MV-4-11 (cell line): ENCODE results near the gene CFAP53.
"Not testable (repeated sequence)": the region's sequence is repeated elsewhere in the genome, so short reads cannot be mapped to it uniquely, and the experiment has no call there.

Source experiments
- DNase-seq: peaks from one replicate; lab custom pipeline; 2025; lab: John Stamatoyannopoulos, UW

The CFAP53 gene

DNA sequence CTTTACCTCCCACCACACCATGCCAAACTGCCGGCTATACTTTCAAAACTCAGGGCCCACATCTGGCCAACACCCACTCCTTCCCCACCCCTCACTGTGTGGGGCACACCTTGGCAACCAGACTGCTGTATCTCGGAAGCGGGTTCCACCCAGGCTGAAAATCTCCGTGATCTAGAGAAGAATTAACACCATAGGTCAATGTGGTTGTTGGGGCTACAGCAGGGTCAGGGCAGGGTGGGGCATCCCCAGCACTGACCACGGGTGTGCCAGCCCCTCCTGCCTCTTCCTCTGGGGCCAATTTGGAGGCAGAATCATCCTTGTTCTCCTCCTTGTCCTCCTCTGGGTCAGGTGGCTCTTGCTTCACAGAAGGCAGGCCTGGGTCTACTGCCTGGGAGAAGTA is 6.3 kb upstream of the CFAP53 start:
- no peak for DNase-seq

- peak; percentile 30 for DNase-seq
Measured at GRCh38 chr18:50268022-50268747, 1.9 kb upstream of the CFAP53 start.

- DNase-seq, result no peak
Measured at GRCh38 chr18:50262977-50263376, 3.3 kb downstream of the CFAP53 start.

GRCh38 chr18:50250935-50251334 is 15.4 kb downstream of the CFAP53 start:
- DNase-seq, result no peak

- DNase-seq, result no peak
Measured at GRCh38 chr18:50249576-50249975, 16.7 kb downstream of the CFAP53 start.

DNA sequence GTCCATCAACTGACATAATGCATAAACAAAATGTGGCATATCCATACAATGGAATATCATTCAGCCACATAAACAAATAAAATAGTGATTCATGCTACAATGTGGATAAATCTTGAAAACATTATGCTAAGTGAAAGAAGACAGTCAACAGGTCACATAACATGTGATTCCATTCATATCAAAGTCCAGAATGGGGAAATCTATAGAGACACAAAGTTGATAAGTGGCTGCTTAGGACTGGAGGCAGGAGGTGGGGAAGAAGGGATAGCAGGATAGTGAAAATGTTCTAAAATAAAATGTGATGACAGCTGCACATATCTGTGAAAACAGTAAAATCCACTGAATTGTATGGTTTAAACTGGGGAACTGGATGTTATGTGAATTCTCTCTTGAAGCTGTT is 18.7 kb downstream of the CFAP53 start:
- no peak for DNase-seq

GRCh38 chr18:50241768-50242167 is 24.5 kb downstream of the CFAP53 start:
- not testable (repeated sequence) for DNase-seq

DNA sequence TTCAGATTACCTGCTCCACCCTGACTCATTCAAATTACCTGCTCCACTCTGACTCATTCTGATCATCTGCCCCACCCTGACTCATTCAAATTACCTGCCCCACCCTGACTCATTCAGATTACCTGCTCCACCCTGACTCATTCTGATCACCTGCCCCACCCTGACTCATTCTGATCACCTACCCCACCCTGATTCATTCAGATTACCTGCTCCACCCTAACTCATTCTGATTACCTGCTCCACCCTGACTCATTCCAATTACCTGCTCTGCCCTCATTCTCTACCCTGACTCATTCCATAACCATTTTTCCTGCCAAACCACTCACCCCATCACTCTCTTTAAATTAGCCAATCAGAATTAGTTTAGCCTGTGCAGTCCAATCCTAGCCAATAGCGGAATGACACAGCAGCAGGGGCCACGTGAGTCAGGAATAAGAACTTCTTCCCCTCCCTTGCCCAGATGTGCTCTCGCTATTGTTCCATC is 26.2 kb downstream of the CFAP53 start:
- no peak for DNase-seq

DNA sequence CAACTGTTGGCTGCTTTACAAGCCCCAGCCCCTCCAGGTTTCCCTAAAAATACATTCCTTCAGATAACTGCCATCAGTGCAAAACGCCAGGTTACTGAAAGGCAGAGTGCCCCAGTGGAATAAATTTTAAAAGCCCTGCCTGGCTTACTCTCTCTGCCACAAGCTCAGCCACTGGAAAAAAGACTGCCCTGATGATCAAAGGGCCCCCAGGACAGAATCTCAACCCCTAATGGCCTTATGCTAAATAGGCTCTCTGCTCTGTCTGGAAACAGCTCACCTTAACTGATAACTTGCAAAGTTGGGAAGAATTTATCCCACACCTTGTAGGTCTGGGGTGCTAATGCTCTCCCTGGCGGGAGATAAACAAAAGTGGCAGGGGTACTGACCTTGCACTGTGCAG is 33.9 kb downstream of the CFAP53 start:
- DNase-seq, result no peak

GRCh38 chr18:50231621-50232020 is 34.7 kb downstream of the CFAP53 start:
- no peak for DNase-seq

DNA sequence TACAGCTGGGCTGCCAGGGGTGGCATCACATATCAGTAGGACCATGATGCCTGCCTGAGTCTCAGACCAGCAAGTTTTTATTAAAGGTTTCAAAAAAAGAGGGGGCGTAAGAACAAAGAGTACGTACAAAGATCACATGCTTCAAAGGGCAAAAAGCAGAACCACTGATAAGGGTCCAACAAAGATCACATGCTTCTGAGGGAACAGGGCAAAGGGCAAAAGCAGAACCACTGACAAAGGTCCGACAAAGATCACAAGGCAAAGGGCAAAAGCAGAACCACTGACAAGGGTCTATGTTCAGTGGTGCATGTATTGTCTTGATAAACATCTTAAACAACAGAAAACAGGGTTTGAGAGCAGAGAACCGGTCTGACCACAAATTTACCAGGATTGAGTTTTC is 46.0 kb downstream of the CFAP53 start:
- DNase-seq, result not testable (repeated sequence)

- DNase-seq, result no peak
Measured at GRCh38 chr18:50218432-50219197, 47.7 kb downstream of the CFAP53 start.

- no peak for DNase-seq
Measured at GRCh38 chr18:50209311-50209710, 57.0 kb downstream of the CFAP53 start.

DNA sequence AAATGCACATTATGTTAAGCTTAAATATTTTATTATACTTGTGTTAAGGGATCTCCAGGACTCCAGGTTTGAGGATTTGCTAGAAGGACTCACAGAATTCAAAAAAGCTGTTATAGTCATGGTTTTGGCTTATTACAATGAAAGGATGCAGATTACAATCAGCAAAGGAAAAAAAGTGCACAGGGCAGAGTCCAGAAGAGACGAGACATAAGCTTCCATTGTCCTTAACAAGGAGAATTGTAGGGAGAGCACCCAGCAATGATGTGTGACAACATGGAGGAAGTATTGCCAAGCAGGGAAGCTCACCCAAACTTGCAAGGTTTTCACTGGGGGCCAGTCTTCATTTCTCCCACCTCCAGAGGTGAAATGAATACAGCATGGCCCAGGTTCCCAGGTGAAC is 58.6 kb downstream of the CFAP53 start:
- DNase-seq, result no peak

DNA sequence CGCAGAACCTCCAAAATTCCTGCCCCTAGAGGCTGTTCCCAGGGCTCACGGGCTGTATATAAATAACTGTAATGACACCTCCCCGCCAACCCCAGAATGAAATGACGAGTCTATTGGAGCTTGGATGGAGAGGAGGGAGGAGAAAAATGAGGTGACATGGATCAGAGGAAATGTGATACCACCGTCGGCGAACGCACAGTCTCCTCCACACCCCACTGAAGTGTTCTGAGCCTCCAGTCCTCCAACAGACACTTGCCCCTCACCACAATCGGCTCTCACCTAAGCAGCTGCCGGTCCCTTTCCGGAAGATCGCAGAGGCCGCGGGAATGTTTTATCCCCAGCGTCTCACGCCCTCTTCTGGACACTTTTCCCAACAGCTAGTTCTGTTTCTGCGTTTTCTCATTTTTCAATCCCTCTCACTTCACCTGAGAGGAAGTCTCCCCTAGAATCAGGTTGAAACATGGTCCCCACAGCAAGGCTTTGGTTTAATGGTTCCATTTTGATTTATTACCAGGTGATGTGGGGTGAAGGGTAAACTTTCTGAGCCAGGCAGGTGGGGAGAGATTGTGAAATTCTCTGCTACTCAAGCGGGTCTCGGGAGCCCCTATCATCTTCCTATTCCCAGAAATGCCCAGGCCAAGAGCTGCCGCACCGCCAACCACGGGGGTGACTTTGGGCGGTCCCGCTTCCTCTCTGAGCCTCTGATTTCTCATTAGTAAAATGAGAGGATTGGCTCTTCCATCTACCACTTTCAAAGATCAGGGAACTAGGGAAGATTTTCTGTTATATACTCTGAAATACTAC is 62.3 kb downstream of the CFAP53 start:
- DNase-seq, result no peak

DNA sequence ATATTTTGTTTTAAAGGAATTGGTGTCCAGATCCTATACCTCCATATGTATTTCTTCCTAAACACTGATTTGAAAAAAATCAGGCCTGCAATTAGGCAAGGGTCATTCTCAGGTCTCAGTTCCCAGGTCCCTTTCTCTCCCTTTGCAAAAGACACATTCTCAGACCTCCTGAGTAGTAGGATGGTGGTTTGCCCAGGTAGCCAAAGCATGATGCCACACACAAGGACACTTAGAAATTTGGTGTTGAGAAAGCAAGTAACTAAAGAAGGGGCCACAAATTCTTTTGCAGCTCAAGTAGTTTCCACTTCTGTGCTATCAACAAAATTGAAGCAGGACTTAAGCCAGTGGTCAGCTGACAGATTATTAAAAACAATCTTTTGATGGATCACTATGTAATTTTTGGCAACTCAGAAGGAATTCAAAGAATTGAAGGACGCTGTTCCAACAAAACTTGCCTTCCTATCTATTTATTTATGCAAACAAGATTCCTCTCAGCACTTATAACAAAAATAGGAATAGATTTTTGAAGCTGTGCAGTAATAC is 64.7 kb downstream of the CFAP53 start:
- no peak for DNase-seq

- no peak for DNase-seq
Measured at GRCh38 chr18:50199921-50200320, 66.4 kb downstream of the CFAP53 start.

DNA sequence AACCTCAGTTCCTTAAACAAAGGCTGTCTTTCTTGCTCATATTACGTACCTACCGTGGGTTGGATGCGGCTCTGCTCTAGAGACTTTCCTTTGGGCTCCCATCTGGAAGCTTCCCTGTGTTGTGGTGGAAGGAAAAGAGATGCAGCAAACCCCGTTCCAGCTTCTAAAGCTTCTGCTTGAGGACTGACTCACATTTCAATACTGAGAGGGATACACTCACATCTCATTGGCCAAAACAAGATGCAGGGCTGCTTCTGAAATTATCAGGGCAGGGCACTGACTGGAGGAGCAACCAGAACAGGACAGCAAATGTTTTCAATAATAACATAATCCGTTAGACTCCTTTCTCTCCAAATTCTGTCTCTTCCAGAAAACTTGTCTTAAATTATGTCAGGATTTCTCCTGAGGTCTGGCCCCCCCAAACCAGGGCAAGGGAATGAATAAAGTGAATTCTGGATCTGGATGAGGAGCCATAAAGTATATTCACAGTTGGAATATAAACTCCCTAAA is 66.9 kb downstream of the CFAP53 start:
- DNase-seq, result no peak

GRCh38 chr18:50196261-50196660 is 70.0 kb downstream of the CFAP53 start:
- DNase-seq, result no peak

DNA sequence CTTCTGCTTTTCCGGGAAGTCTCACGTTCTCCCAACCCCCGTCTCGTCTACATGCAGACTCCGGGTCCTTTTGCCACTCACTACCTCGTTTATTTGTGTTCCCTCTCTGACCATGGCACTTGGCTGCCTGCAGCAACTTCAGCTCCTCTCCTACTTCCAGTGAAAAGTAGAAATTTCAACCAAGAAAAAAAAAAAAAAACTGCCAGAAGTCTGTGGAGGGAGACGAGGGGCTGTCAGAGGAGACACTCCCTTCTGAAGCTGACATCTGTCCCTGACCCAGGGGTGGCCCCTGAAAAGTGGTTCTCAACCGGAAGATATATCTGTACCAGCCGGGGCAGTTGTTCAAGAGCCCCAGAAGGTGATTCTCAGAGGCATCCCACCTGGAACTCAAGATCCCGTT is 70.6 kb downstream of the CFAP53 start:
- no peak for DNase-seq

DNA sequence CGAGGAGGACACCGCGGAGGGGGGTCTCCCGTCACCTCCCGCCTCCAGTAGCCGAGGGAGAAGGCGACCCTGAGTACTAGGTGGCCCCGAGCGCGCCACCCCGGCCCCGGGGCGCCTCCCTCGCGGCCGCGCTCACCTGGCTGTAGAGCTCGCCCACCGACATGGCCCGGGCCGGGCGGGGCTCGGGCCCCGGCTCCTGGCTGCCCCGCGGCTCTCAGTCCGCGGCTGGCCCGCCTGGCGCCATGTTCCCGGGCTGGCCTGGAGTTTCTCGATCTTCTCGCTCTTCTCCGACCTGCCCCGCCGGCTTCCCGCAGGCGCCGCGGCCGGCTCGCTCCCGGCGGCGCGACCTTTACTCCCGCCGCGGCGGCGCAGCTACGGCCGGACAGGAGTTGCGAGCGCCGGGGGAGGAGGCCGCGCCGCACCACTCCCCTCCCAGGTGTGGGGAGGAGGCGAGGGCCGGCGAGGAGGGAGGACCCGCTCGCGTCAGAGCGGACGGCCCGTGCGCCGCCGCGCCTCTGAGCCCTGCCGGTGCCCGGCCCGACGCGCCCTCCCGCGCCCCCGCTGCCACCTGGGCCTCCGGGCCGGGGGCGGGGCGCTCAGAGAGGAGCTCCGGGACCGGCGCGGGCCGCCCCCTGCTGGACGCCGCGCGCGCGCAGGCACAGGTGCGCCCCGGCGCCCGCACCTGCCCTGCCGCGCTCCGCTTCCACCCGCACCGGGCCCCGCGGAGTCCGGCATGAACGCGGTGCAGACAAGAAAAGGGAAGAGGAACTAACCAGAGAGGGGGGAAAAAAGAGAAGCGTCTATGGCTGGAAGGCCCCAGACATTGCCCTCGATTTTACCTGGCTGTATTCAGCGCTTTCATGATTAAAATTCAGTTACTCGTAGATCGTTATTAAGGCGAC is 71.4 kb downstream of the CFAP53 start, which contains the start of gene MYO5B:
Gene MYO5B, minus strand, starts transcription at position 517 of the 902 bp plus-strand sequence. Its CDS starts 354 bp downstream, at position 163.
- DNase-seq, result no peak
